ENCODE results near the gene SLC25A21. TPM values are rescaled to one million over a fixed set of nuclear protein-coding genes. Genes with fewer than 3 reads are reported as not detected.

The SLC25A21 gene
- total and polyA plus RNA-seq, 7 donors: 0.13 to 1.5 (median 1.1) TPM; not detected in 2

DNA sequence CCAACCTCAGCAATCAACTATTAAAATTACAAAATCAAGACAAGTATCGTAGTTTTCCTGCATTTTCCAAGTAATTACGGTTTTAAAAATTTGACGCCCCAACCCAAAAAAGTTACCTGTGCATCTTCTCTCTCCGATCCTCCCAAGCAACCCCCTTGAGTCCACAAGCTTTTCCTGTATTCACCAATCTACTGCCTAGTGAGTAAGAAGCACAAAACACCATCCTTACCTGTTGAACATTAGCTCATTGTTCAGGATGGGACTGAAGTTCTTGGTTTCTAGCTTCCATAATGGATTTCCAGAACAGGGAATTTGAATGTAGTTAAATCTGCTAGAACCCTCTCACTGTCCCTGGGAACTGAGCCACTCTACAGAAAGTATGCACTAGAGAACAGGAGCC is 348.8 kb downstream of the SLC25A21 start:
- intact Hi-C loops (cut with DNase I): no loop called here
- no peak for DNase-seq
- no peaks in the 10 kb centered on the region for H3K4me1 ChIP-seq
- no peaks in the 10 kb centered on the region for H3K36me3 ChIP-seq
- no peak for TF ChIP-seq POLR2AphosphoS5 (IDR thresholded peaks at IDR 0.05)
- no peak for TF ChIP-seq POLR2A (IDR thresholded peaks at IDR 0.05)
- TF ChIP-seq EP300 (IDR thresholded peaks at IDR 0.05): no peak
- no peaks in the 10 kb centered on the region for H3K9me3 ChIP-seq
- no peak overlapping the region for H3K4me3 ChIP-seq
- no peak overlapping the region for H3K27ac ChIP-seq
- WGBS, 2 donors: 71 to 73% methylated on average over 4 of the region's 4 CpGs
- no peaks in the 10 kb centered on the region for H3K27me3 ChIP-seq

DNA sequence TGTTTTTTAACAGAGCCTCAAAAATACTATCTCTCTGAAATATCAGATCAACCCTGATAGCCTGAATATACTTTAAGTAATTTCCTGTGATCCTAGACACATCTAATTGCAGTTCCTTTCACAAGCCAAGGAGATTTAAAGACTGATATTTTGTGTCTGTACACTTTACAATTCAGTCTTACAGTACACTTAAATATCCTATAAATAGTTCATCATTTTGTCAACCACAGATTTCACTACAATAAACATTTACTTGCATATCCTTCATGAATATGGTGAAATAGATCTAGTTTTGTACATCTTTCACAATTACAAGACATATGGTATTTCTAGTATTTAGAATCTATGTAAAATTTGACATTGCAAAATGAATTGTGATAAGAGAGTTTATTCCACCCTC is 349.7 kb downstream of the SLC25A21 start:
- TF ChIP-seq EP300 (IDR thresholded peaks at IDR 0.05) (no peak), POLR2A (IDR thresholded peaks at IDR 0.05) (no peak), POLR2AphosphoS5 (IDR thresholded peaks at IDR 0.05) (no peak)
- TF ChIP-seq, protein P1, sequence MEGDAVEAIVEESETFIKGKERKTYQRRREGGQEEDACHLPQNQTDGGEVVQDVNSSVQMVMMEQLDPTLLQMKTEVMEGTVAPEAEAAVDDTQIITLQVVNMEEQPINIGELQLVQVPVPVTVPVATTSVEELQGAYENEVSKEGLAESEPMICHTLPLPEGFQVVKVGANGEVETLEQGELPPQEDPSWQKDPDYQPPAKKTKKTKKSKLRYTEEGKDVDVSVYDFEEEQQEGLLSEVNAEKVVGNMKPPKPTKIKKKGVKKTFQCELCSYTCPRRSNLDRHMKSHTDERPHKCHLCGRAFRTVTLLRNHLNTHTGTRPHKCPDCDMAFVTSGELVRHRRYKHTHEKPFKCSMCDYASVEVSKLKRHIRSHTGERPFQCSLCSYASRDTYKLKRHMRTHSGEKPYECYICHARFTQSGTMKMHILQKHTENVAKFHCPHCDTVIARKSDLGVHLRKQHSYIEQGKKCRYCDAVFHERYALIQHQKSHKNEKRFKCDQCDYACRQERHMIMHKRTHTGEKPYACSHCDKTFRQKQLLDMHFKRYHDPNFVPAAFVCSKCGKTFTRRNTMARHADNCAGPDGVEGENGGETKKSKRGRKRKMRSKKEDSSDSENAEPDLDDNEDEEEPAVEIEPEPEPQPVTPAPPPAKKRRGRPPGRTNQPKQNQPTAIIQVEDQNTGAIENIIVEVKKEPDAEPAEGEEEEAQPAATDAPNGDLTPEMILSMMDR (IDR thresholded peaks at IDR 0.05): no peak
- intact Hi-C loops (cut with DNase I): no loop called here
- no peaks in the 10 kb centered on the region for H3K27me3 ChIP-seq

DNA sequence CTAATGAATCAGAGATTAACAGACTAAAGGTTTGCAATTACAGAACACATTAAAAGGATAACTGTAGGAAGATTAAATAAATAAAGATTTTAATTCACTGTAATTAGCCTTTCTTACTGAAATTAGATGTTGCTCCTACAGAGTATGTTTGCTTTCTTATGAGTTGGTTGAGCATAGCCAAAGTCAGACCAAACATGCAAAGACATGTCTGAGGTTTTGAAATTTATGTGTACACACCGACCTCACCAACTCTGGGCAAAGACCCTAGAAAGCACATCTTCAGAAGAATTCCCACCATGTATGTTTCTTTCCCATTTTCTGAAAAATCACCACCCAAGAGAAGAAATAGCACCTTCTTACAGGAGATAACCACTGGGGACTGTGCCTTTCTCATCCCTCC is 351.5 kb downstream of the SLC25A21 start:
- Histone ChIP-seq H3K4me1 (no peaks in the 10 kb centered on the region), H3K9me3 (no peaks in the 10 kb centered on the region), H3K4me3 (no peak overlapping the region), H3K27ac (no peak overlapping the region), H3K27me3 (no peaks in the 10 kb centered on the region), H3K36me3 (no peaks in the 10 kb centered on the region)
- no peak for DNase-seq
- TF ChIP-seq EP300 (IDR thresholded peaks at IDR 0.05) (no peak), POLR2AphosphoS5 (IDR thresholded peaks at IDR 0.05) (no peak), POLR2A (IDR thresholded peaks at IDR 0.05) (no peak)
- TF ChIP-seq, protein P1 (IDR thresholded peaks at IDR 0.05): no peak
- 80 to 90% methylated on average over 1 of the region's 1 CpG for WGBS, 2 donors
- intact Hi-C loops (cut with DNase I): no loop called here

More for the DNA sequence above, 349.7 kb downstream of the SLC25A21 start:
- H3K4me1 ChIP-seq: no peaks in the 10 kb centered on the region
- no peaks in the 10 kb centered on the region for H3K36me3 ChIP-seq
- no peak overlapping the region for H3K4me3 ChIP-seq
- H3K27ac ChIP-seq: no peak overlapping the region
- no peak for DNase-seq
- H3K9me3 ChIP-seq: no peaks in the 10 kb centered on the region

DNA sequence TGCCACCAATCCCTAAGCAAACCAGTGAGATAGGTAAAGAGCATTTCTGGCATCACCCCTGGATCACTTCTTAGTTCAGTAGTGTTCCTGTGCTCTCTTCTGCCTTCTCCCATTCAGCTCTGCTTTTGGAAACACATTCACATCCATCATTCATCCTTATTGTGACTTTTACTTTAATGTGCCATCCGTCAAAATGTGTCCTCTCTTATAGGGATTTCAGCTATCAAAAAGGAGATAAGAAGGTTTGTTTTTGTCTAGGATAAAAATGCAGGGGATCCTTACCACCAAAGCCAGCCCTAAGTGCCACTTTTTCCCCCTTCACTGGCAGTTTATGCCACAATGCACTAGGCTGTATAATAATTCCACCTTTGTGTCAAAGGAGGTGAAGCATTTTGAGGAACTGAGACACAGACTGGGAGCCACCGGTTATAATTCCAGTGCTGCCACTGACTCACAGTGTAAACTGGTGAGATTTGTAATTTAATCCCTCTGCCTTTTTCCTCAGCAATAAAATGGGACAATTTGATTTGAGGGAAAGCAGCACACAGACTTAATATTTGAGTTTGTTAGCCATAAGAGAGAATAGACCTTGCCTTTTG is 352.2 kb downstream of the SLC25A21 start:
- intact Hi-C loops (cut with DNase I): no loop called here
- Histone ChIP-seq H3K4me3 (no peak overlapping the region), H3K4me1 (no peaks in the 10 kb centered on the region), H3K27ac (no peak overlapping the region), H3K9me3 (no peaks in the 10 kb centered on the region), H3K36me3 (no peaks in the 10 kb centered on the region), H3K27me3 (no peaks in the 10 kb centered on the region)
- no peak for DNase-seq
- TF ChIP-seq POLR2AphosphoS5 (IDR thresholded peaks at IDR 0.05) (no peak), POLR2A (IDR thresholded peaks at IDR 0.05) (no peak), EP300 (IDR thresholded peaks at IDR 0.05) (no peak)
- TF ChIP-seq, protein P1 (IDR thresholded peaks at IDR 0.05): no peak
- 51 to 68% methylated on average over 2 of the region's 2 CpGs for WGBS, 2 donors

GRCh38 chr14:36818794-36819384 is 353.5 kb downstream of the SLC25A21 start:
- intact Hi-C loops (cut with DNase I): no loop called here
- TF ChIP-seq POLR2A (IDR thresholded peaks at IDR 0.05) (no peak), EP300 (IDR thresholded peaks at IDR 0.05) (no peak), POLR2AphosphoS5 (IDR thresholded peaks at IDR 0.05) (no peak)
- TF ChIP-seq, protein P1 (IDR thresholded peaks at IDR 0.05): no peak
- Histone ChIP-seq H3K4me1 (no peaks in the 10 kb centered on the region), H3K27me3 (no peaks in the 10 kb centered on the region), H3K36me3 (no peaks in the 10 kb centered on the region), H3K27ac (no peak overlapping the region), H3K9me3 (no peaks in the 10 kb centered on the region), H3K4me3 (no peak overlapping the region)
- WGBS, 2 donors: 44 to 77% methylated on average over 2 of the region's 2 CpGs
- DNase-seq: no peak
